NCI-H1417 treated with DMSO at 0.1 percent for 48 hours (cell line): ENCODE measurements around the gene ARHGAP12.
"Not testable (repeated sequence)": the region's sequence is repeated elsewhere in the genome, so short reads cannot be mapped to it uniquely, and the experiment has no call there.

ENCODE experiments used
- DNase-seq: peaks from one replicate; lab custom pipeline; 2025; lab: John Stamatoyannopoulos, UW

Gene ARHGAP12

GRCh38 chr10:31768935-31769334 lies 159.7 kb downstream of the ARHGAP12 start:
- DNase-seq: not testable (repeated sequence)

- no peak for DNase-seq
These were observed 160.2 kb downstream of the ARHGAP12 start for GRCh38 chr10:31768467-31768866.

GRCh38 chr10:31765541-31765940 lies 163.1 kb downstream of the ARHGAP12 start:
- no peak for DNase-seq

- DNase-seq: no peak
These were observed 166.3 kb downstream of the ARHGAP12 start for GRCh38 chr10:31762316-31762715.

GRCh38 chr10:31761156-31761555 lies 167.5 kb downstream of the ARHGAP12 start:
- DNase-seq: no peak

- no peak for DNase-seq
These were observed 168.0 kb downstream of the ARHGAP12 start for GRCh38 chr10:31760674-31761081.

GRCh38 chr10:31759799-31760626 lies 168.6 kb downstream of the ARHGAP12 start:
- peak; percentile 86 for DNase-seq

GRCh38 chr10:31759124-31759798 lies 169.4 kb downstream of the ARHGAP12 start:
- peak; percentile 26 for DNase-seq

- no peak for DNase-seq
These were observed 170.1 kb downstream of the ARHGAP12 start for GRCh38 chr10:31758495-31758894.

GRCh38 chr10:31757831-31758230 lies 170.8 kb downstream of the ARHGAP12 start:
- no peak for DNase-seq

- DNase-seq: no peak
These were observed 171.2 kb downstream of the ARHGAP12 start for GRCh38 chr10:31757386-31757791.

- no peak for DNase-seq
These were observed 171.9 kb downstream of the ARHGAP12 start for GRCh38 chr10:31756729-31757110.

GRCh38 chr10:31756101-31756728 lies 172.4 kb downstream of the ARHGAP12 start:
- DNase-seq: no peak
